Measurements from ENCODE around the gene MEGF9. TPM values are rescaled to one million over a fixed set of nuclear protein-coding genes. Genes with fewer than 3 reads are reported as not detected.
A peak's percentile ranks its signal among the peaks of the same experiment; 100 is the strongest.

MEGF9 gene
- total and polyA plus RNA-seq, 2 of the 13 experiments (the other 11 are each of a cell fraction or from before 2014, with no cell fraction given): 3.1 to 3.3 TPM

- TF ChIP-seq ZNF318 (CRISPR knock-in tag; IDR thresholded peaks at IDR 0.05) (no peak), FOXP4 (CRISPR knock-in tag; IDR thresholded peaks at IDR 0.05) (0 out of 2 replicates have a peak, but pooled peaks have one; percentile 25), EED (CRISPR knock-in tag; IDR thresholded peaks at IDR 0.05) (no peak), HNRNPK (IDR thresholded peaks at IDR 0.05; ENCODE audit: low read depth, low read length, poor library complexity, severe bottlenecking) (no peak), POGK (CRISPR knock-in tag; conservative IDR thresholded peaks at IDR 0.05) (no peak), KLF6 (CRISPR knock-in tag; IDR thresholded peaks at IDR 0.05) (no peak), ZNF33A (CRISPR knock-in tag; IDR thresholded peaks at IDR 0.05; ENCODE audit: borderline replicate concordance) (no peak), CHD2 (IDR thresholded peaks at IDR 0.05; ENCODE audit: low read depth, low read length) (no peak)
- TF ChIP-seq, protein P1, sequence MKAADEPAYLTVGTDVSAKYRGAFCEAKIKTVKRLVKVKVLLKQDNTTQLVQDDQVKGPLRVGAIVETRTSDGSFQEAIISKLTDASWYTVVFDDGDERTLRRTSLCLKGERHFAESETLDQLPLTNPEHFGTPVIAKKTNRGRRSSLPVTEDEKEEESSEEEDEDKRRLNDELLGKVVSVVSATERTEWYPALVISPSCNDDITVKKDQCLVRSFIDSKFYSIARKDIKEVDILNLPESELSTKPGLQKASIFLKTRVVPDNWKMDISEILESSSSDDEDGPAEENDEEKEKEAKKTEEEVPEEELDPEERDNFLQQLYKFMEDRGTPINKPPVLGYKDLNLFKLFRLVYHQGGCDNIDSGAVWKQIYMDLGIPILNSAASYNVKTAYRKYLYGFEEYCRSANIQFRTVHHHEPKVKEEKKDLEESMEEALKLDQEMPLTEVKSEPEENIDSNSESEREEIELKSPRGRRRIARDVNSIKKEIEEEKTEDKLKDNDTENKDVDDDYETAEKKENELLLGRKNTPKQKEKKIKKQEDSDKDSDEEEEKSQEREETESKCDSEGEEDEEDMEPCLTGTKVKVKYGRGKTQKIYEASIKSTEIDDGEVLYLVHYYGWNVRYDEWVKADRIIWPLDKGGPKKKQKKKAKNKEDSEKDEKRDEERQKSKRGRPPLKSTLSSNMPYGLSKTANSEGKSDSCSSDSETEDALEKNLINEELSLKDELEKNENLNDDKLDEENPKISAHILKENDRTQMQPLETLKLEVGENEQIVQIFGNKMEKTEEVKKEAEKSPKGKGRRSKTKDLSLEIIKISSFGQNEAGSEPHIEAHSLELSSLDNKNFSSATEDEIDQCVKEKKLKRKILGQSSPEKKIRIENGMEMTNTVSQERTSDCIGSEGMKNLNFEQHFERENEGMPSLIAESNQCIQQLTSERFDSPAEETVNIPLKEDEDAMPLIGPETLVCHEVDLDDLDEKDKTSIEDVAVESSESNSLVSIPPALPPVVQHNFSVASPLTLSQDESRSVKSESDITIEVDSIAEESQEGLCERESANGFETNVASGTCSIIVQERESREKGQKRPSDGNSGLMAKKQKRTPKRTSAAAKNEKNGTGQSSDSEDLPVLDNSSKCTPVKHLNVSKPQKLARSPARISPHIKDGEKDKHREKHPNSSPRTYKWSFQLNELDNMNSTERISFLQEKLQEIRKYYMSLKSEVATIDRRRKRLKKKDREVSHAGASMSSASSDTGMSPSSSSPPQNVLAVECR (CRISPR knock-in tag; IDR thresholded peaks at IDR 0.05; ENCODE audit: borderline replicate concordance): no peak; the same call in 1 of the 2 replicates
- TF ChIP-seq, protein P2, sequence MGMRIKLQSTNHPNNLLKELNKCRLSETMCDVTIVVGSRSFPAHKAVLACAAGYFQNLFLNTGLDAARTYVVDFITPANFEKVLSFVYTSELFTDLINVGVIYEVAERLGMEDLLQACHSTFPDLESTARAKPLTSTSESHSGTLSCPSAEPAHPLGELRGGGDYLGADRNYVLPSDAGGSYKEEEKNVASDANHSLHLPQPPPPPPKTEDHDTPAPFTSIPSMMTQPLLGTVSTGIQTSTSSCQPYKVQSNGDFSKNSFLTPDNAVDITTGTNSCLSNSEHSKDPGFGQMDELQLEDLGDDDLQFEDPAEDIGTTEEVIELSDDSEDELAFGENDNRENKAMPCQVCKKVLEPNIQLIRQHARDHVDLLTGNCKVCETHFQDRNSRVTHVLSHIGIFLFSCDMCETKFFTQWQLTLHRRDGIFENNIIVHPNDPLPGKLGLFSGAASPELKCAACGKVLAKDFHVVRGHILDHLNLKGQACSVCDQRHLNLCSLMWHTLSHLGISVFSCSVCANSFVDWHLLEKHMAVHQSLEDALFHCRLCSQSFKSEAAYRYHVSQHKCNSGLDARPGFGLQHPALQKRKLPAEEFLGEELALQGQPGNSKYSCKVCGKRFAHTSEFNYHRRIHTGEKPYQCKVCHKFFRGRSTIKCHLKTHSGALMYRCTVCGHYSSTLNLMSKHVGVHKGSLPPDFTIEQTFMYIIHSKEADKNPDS (CRISPR knock-in tag; IDR thresholded peaks at IDR 0.05): no peak
Measured at GRCh38 chr9:120650352-120650751, 63.9 kb downstream of the MEGF9 start (continued).
